ENCODE measurements around the gene RAB3C.

The RAB3C gene

DNA sequence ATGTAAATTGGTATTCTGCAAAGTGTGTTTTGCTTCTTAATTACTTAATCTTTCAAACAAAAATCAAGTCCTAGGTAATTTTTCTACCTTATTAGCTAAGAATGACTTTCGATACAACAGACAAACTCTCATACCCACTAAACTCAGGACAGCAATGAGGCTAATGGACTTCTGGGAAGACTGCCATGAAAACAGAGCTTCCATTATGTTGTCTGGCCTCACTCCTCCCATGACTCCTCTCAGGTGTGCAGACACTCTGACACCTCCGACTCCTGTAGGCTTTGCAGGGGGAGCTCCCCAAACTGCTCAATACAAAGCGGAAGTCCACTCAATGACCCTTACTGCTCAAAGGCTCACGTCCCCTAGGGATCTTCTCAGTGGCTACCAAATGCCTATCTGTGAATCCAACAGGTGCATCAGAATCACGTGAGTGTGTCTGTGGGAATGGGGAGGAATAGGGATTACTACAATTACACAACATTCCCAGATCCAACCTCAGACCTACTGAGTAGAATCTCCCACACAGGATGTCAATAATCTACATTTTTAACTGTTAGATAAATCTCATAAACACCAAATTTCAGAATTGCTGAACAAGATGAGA, 289.9 kb downstream of the RAB3C start:
- H3K4me3 ChIP-seq (ENCODE audit: low read depth, low read length) = no peak overlapping the region
- no peak for DNase-seq (ENCODE audit: low read depth, low spot score)
- in situ Hi-C loops (cut with HindIII; ENCODE audit: low sequenced_read_pairs) = no loop called here
- no peak for TF ChIP-seq CTCF (IDR thresholded peaks at IDR 0.05; ENCODE audit: low read depth, low read length)

- TF ChIP-seq CTCF (IDR thresholded peaks at IDR 0.05; ENCODE audit: low read depth, low read length) = no peak
- no peak for DNase-seq (ENCODE audit: low read depth, low spot score)
- in situ Hi-C loops (cut with HindIII; ENCODE audit: low sequenced_read_pairs) = no loop called here
- no peak overlapping the region for H3K4me3 ChIP-seq (ENCODE audit: low read depth, low read length)
These were observed 292.7 kb downstream of the RAB3C start for GRCh38 chr5:58875599-58875998.

DNA sequence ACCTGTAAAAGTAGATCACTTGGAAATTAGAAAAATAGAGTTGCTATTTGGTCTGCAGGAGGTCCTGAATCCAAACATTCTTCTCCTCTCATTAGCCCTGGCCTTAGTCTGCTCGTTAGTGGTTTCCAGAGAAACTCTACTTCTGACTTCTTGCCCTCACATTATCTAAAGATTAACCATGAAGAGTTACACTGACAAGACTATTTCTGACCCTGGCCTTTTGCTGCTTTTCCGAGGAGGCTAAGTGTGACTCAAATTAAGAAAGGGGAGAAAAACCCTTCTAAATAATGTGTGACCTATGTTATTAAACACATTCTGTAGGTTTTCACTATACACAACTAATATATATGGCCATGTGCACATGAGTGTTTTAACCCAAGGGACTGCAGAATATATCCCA, 302.4 kb downstream of the RAB3C start:
- DNase-seq (ENCODE audit: low read depth, low spot score) = no peak
- H3K4me3 ChIP-seq (ENCODE audit: low read depth, low read length) = no peak overlapping the region
- TF ChIP-seq CTCF (IDR thresholded peaks at IDR 0.05; ENCODE audit: low read depth, low read length) = no peak
- in situ Hi-C loops (cut with HindIII; ENCODE audit: low sequenced_read_pairs) = no loop called here

DNA sequence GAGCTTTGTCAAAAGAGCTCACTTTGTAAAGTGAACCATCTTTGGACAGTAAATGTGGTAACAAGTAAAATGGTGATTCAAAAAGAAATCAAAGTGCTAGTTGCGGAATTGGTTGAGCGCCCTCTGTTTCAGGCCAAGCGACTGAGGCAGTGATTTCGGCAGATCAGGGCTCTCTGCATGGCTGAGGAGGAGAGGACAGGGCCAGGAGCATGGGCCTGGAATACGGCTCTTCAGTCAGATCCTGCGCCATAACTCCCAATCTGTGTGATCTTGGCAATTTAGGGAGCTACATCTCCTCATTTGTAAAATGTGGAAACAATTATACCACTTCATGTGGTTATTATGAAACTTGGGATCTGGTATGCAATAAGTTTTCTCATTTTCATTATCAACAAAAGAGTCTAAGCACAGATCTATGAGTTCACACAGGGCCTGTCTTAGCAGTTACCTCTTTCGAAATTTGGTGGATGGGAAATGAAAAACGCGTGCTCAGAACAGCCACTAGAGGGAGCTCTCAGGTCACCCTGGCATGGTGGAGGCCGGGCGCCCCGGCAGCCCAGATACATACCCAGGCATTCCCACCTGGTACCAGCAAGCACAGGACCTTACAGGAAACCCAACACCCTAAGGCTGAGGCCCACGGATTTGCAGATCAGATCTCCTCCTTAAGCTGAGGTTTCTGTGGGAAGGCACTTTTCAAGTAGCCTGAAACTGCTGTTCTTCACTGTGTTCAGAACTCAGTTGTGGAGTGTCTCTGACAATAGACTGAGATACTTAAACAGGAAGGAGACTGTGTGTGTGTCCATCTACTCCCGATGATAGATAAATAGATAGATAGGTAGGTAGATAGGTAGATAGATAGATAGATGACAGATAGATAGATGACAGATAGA, 303.7 kb downstream of the RAB3C start:
- H3K4me3 ChIP-seq (ENCODE audit: low read depth, low read length) = no peak overlapping the region
- TF ChIP-seq CTCF (IDR thresholded peaks at IDR 0.05; ENCODE audit: low read depth, low read length) = peak; percentile 92
- in situ Hi-C loops (cut with HindIII; ENCODE audit: low sequenced_read_pairs) = no loop called here
- peak; percentile 66 for DNase-seq (ENCODE audit: low read depth, low spot score)

- in situ Hi-C loops (cut with HindIII; ENCODE audit: low sequenced_read_pairs) = no loop called here
- TF ChIP-seq CTCF (IDR thresholded peaks at IDR 0.05; ENCODE audit: low read depth, low read length) = no peak
- H3K4me3 ChIP-seq (ENCODE audit: low read depth, low read length) = no peak overlapping the region
- DNase-seq (ENCODE audit: low read depth, low spot score) = no peak
These were observed 304.4 kb downstream of the RAB3C start for GRCh38 chr5:58887311-58887710.

DNA sequence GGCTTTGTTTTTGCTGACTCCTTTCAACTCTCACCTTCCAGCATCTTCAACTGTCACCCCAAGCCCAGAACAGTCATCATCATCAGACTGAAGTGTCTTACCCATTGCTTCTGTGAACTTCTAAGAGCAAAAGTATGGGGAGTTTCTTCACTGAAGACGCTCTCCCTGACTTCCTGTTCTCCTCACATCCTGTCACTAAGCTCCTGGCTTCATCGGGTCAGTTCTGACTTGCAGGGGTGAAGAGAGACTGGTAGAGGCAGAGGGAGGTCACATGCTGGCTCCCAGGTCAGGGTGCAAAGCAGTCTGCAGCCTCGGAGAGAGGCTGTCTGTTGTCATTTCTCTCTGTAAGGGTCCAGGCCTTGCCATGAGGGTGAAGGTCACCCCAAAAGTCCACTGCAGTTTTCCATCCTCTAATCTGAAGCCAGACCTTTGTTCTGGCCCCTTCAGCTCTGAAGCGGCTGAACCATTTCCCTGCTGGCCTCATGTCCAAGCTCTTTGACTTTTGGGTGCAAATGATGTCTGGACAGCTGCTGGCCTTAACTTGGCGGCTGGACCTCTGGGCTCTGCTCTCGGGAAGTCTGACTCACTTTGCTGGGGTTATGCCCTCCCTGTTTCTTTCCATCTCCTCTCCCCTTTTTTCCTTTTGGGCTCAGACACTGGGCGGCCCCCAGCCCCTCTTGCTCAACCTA, 305.0 kb downstream of the RAB3C start:
- DNase-seq (ENCODE audit: low read depth, low spot score) = no peak
- TF ChIP-seq CTCF (IDR thresholded peaks at IDR 0.05; ENCODE audit: low read depth, low read length) = no peak
- in situ Hi-C loops (cut with HindIII; ENCODE audit: low sequenced_read_pairs) = no loop called here
- no peak overlapping the region for H3K4me3 ChIP-seq (ENCODE audit: low read depth, low read length)
